IMR-90 (cell line): ENCODE measurements around the gene ZDBF2.
"Not testable (repeated sequence)": the region's sequence is repeated elsewhere in the genome, so short reads cannot be mapped to it uniquely, and the experiment has no call there.

Source experiments
- CTCF ChIP-seq: conservative IDR thresholded peaks from 2 replicates; pipeline ENCODE4 v1.5.1; 2012; ENCODE audit warnings: mild to moderate bottlenecking, low read depth, low read length, improper control_type of control experiment
- ELK1 ChIP-seq: fragments of 150-350 bp; IDR thresholded peaks from 2 replicates; pipeline ENCODE4 v1.6.1; 2016; ENCODE audit warnings: low read depth, mild to moderate bottlenecking, low read length, moderate library complexity, borderline replicate concordance
- FOS ChIP-seq: fragments of 150-350 bp; IDR thresholded peaks from 2 replicates; pipeline ENCODE4 v1.6.1; 2016; ENCODE audit warnings: low read depth, low read length
- MAFK ChIP-seq: IDR thresholded peaks from 2 replicates; pipeline ENCODE4 v1.6.1; 2012; ENCODE audit warnings: low read depth, low read length, improper control_type of control experiment
- MAZ ChIP-seq: IDR thresholded peaks from 2 replicates; pipeline ENCODE4 v1.6.1; 2012; ENCODE audit warnings: low read depth, mild to moderate bottlenecking, low read length, improper control_type of control experiment, moderate library complexity, borderline replicate concordance
- MXI1 ChIP-seq: IDR thresholded peaks from 2 replicates; pipeline ENCODE4 v1.6.1; 2012; ENCODE audit warnings: low read depth, mild to moderate bottlenecking, low read length, moderate library complexity, borderline replicate concordance
- POLR2A ChIP-seq: IDR thresholded peaks from 2 replicates; pipeline ENCODE4 v1.6.1; 2012; ENCODE audit warnings: mild to moderate bottlenecking, low read depth, low read length
- RAD21 ChIP-seq: IDR thresholded peaks from 2 replicates; pipeline ENCODE4 v1.6.1; 2012; ENCODE audit warnings: low read length, improper control_type of control experiment
- RFX5 ChIP-seq: IDR thresholded peaks from 2 replicates; pipeline ENCODE4 v1.8.0; 2012; ENCODE audit warnings: low read depth, mild to moderate bottlenecking, low read length, moderate library complexity
- SMC3 ChIP-seq: fragments of 150-350 bp; IDR thresholded peaks from 2 replicates; pipeline ENCODE4 v1.6.1; 2016; ENCODE audit warnings: low read depth, mild to moderate bottlenecking, antibody characterized with exemption, low read length, moderate library complexity
- USF2 ChIP-seq: fragments of 150-350 bp; IDR thresholded peaks from 2 replicates; pipeline ENCODE4 v1.6.1; 2017; ENCODE audit warnings: mild to moderate bottlenecking, antibody characterized with exemption, low read length, low read depth

- not testable (repeated sequence) for TF ChIP-seq CTCF, POLR2A, SMC3, FOS, RFX5, USF2, RAD21, MXI1, MAZ, ELK1, MAFK
These were observed 25.1 kb downstream of the ZDBF2 start for GRCh38 chr2:206299608-206300007.
